Psoas muscle (tissue), 8 donors: ENCODE results near the gene MTPN. TPM values are rescaled to one million over a fixed set of nuclear protein-coding genes. Genes with fewer than 3 reads are reported as not detected.

Experiments used
- ATAC-seq, 4 donors: fragments of 200-7000 bp; cut with Tn5 transposase; one replicate each; pipeline ENCODE4 v1.9.1; 2020; ENCODE audit warnings: moderate library complexity in 3 of 4, mild to moderate bottlenecking in 2 of 4
- DNase-seq, 2 donors: peaks; one replicate each; pipeline ENCODE4 v3.0.0-alpha.2; 2020
- H3K27ac ChIP-seq: fragments of 200-600 bp; one replicate; pipeline ENCODE4 v1.8.0; 2022
- H3K27me3 ChIP-seq, 3 donors: fragments of 200-600 bp in 1 of 3; one replicate each; pipeline versions ENCODE4 v1.6.1 to v1.8.0; 2013 to 2022; ENCODE audit warnings: low read length in 2 of 3, mild to moderate bottlenecking in 2 of 3, moderate library complexity in 1 of 3; ENCODE audit not compliant: insufficient read depth in 3 of 3
- H3K36me3 ChIP-seq, 2 donors: fragments of 200-600 bp in 1 of 2; one replicate each; pipeline versions ENCODE4 v1.6.1 to v1.8.0; 2013 to 2022; ENCODE audit warnings: low read depth in 1 of 2, mild to moderate bottlenecking in 1 of 2, moderate library complexity in 1 of 2; ENCODE audit not compliant: insufficient read depth in 1 of 2
- H3K4me1 ChIP-seq: fragments of 200-600 bp; one replicate; pipeline ENCODE4 v1.8.0; 2022
- H3K4me3 ChIP-seq: fragments of 200-600 bp; one replicate; pipeline ENCODE4 v1.8.0; 2022; ENCODE audit warnings: mild to moderate bottlenecking
- H3K9me3 ChIP-seq: fragments of 200-600 bp; one replicate; pipeline ENCODE4 v1.8.0; 2022
- CTCF ChIP-seq: fragments of 200-600 bp; IDR thresholded peaks from one replicate; pipeline ENCODE4 v1.8.0; 2022; ENCODE audit warnings: antibody characterized with exemption
- WGBS, 3 donors: extraction: QIAGEN DNeasy Blood & Tissue Kit; methylation state at CpG; one replicate each; pipeline versions ENCODE4 v1.1.6 to v1.1.7; 2013; 5-methylcytosine and 5-hydroxymethylcytosine counted together
- intact Hi-C, 2 donors: fragments of 100-400 bp; cut with DNase I; formaldehyde crosslinking; loops; one replicate each; pipeline versions ENCODE4 v1.11.0 to v1.14.2; 2022
- polyA plus RNA-seq, 3 donors: library from polyadenylated mRNA; stranded (reverse); fragments of 200-250 nt; gene quantifications; one replicate each; pipeline ENCODE4 v1.2.3, GENCODE V29; 2013
- total RNA-seq, 4 donors: library from RNA; stranded (reverse); fragmentation: NEBNext Ultra II Directional in 2 of 4; extraction: Animal tissue kit (Norgen Biotek cat#: 25700) in 2 of 4; gene quantifications; one replicate each; pipeline versions ENCODE4 v1.2.1 to v1.2.4, GENCODE V29; 2021 to 2023
- donor health status: healthy with polysubstance abuse.
- donor health status: DM: no; HTN: no; CAD: no; lungs with moderate emphysema.
- donor health status: Bipolar disorder and iron deficiency.
- donor health status: healthy.
- donor health status: DM: yes; HTN: yes; CAD: no.
- donor health status: DM: no; HTN: no; CAD: no.
- donor health status: DM: no; HTN: no; CAD: no.
- donor health status: DM: yes; HTN: yes; CAD: no.

Gene MTPN
- total and polyA plus RNA-seq, 7 donors, result 41.4 to 107 (median 62.4) TPM

GRCh38 chr7:135939261-135939812, 37.8 kb downstream of the MTPN start:
- intact Hi-C loops, result no loop called here

GRCh38 chr7:135938563-135938962, 38.6 kb downstream of the MTPN start:
- H3K9me3 ChIP-seq, result no peaks in the 10 kb centered on the region
- H3K4me3 ChIP-seq, result no peak overlapping the region
- H3K27ac ChIP-seq, result no peak overlapping the region
- H3K36me3 ChIP-seq, result no peaks in the 10 kb centered on the region
- ATAC-seq (no peak), DNase-seq (no peak)
- H3K4me1 ChIP-seq, result peaks cover 57% of the 10 kb centered on the region
- no peaks in the 10 kb centered on the region for H3K27me3 ChIP-seq
- 73 to 82% (median 76%) methylated on average over 3 of the region's 3 CpGs for WGBS, 3 donors
- intact Hi-C loops, result no loop called here
- no peak for TF ChIP-seq CTCF

More at GRCh38 chr7:135939261-135939812, 37.8 kb downstream of the MTPN start:
- H3K36me3 ChIP-seq, result no peaks in the 10 kb centered on the region
- no peak overlapping the region for H3K4me3 ChIP-seq
- DNase-seq (no peak), ATAC-seq (no peak)
- 65 to 78% (median 67%) methylated on average over 8 of the region's 8 CpGs for WGBS, 3 donors
- no peak for TF ChIP-seq CTCF
- H3K27ac ChIP-seq, result no peak overlapping the region
- no peaks in the 10 kb centered on the region for H3K27me3 ChIP-seq
- no peaks in the 10 kb centered on the region for H3K9me3 ChIP-seq
- peaks cover 56% of the 10 kb centered on the region for H3K4me1 ChIP-seq

GRCh38 chr7:135938086-135938485, 39.1 kb downstream of the MTPN start:
- H3K9me3 ChIP-seq, result no peaks in the 10 kb centered on the region
- peaks cover 52% of the 10 kb centered on the region for H3K4me1 ChIP-seq
- intact Hi-C loops, result no loop called here
- H3K27me3 ChIP-seq, result no peaks in the 10 kb centered on the region
- ATAC-seq, result no peak
- no peak for TF ChIP-seq CTCF
- H3K36me3 ChIP-seq, result no peaks in the 10 kb centered on the region
- no peak overlapping the region for H3K4me3 ChIP-seq
- no peak overlapping the region for H3K27ac ChIP-seq
- no peak for DNase-seq

- 51 to 59% (median 55%) methylated on average over 2 of the region's 2 CpGs for WGBS, 3 donors
- no peak for TF ChIP-seq CTCF
- Histone ChIP-seq H3K4me1 (peaks cover 52% of the 10 kb centered on the region), H3K27ac (no peak overlapping the region), H3K36me3 (no peaks in the 10 kb centered on the region), H3K27me3 (no peaks in the 10 kb centered on the region), H3K9me3 (no peaks in the 10 kb centered on the region), H3K4me3 (no peak overlapping the region)
- ATAC-seq, result no peak
- intact Hi-C loops, result no loop called here
- DNase-seq, result no peak
Observed at GRCh38 chr7:135936497-135937217, 40.5 kb downstream of the MTPN start.
